Liver (tissue), 9 donors: ENCODE measurements around the gene HEYL. TPM values are rescaled to one million over a fixed set of nuclear protein-coding genes. Genes with fewer than 3 reads are reported as not detected.

Experiments used
- DNase-seq: peaks from one replicate; pipeline ENCODE4 v3.0.0-alpha.2; 2017; ENCODE audit warnings: low spot score
- H3K27ac ChIP-seq, 2 donors: one replicate each; pipeline ENCODE4 v1.7.0; 2013; ENCODE audit warnings: inconsistent platforms in 2 of 2, low read length in 2 of 2, control low read depth in 1 of 2, low read depth in 1 of 2, mild to moderate bottlenecking in 1 of 2
- H3K27me3 ChIP-seq, 4 donors: one replicate each; pipeline versions ENCODE4 v1.6.1 to v1.7.0; 2013; ENCODE audit warnings: low read length in 3 of 4, inconsistent platforms in 1 of 4, mild to moderate bottlenecking in 1 of 4, moderate library complexity in 1 of 4; ENCODE audit not compliant: control insufficient read depth in 4 of 4, insufficient read depth in 4 of 4
- H3K36me3 ChIP-seq, 4 donors: one replicate each; pipeline versions ENCODE4 v1.6.1 to v1.7.0; 2013; ENCODE audit warnings: low read length in 3 of 4, mild to moderate bottlenecking in 3 of 4, low read depth in 1 of 4, moderate library complexity in 1 of 4; ENCODE audit not compliant: control insufficient read depth in 4 of 4, insufficient read depth in 3 of 4
- H3K4me1 ChIP-seq, 4 donors: one replicate each; pipeline versions ENCODE4 v1.6.1 to v1.7.0; 2013; ENCODE audit warnings: low read length in 3 of 4, mild to moderate bottlenecking in 3 of 4, moderate library complexity in 1 of 4; ENCODE audit not compliant: control insufficient read depth in 4 of 4, insufficient read depth in 4 of 4
- H3K4me3 ChIP-seq, 3 donors: one replicate each; pipeline versions ENCODE4 v1.6.1 to v1.7.0; 2013; ENCODE audit warnings: low read length in 3 of 3, control low read depth in 1 of 3, low read depth in 1 of 3, mild to moderate bottlenecking in 1 of 3
- H3K9ac ChIP-seq, 2 donors: one replicate each; pipeline ENCODE4 v1.7.0; 2013; ENCODE audit warnings: low read length in 2 of 2, mild to moderate bottlenecking in 2 of 2, moderate library complexity in 2 of 2, control low read depth in 1 of 2, low read depth in 1 of 2
- H3K9me3 ChIP-seq, 4 donors: one replicate each; pipeline versions ENCODE4 v1.6.1 to v1.7.0; 2013; ENCODE audit warnings: low read length in 3 of 4; ENCODE audit not compliant: control insufficient read depth in 4 of 4
- ATF3 ChIP-seq: IDR thresholded peaks from 2 replicates; pipeline ENCODE4 v1.6.1; 2016; ENCODE audit warnings: antibody characterized with exemption
- EGR1 ChIP-seq, 2 donors: IDR thresholded peaks; 2 replicates each; pipeline ENCODE4 v1.6.1; 2016 to 2018; ENCODE audit warnings: antibody characterized with exemption in 2 of 2, low read depth in 2 of 2
- FOXA1 ChIP-seq: IDR thresholded peaks from 2 replicates; pipeline ENCODE4 v1.6.1; 2016; ENCODE audit warnings: antibody characterized with exemption
- FOXA2 ChIP-seq: IDR thresholded peaks from 2 replicates; pipeline ENCODE4 v1.6.1; 2016; ENCODE audit warnings: antibody characterized with exemption
- GABPA ChIP-seq, 2 donors: IDR thresholded peaks in 1 of 2; conservative IDR thresholded peaks in 1 of 2; 2 replicates each; pipeline ENCODE4 v1.6.1; 2016; ENCODE audit warnings: antibody characterized with exemption in 2 of 2, mild to moderate bottlenecking in 1 of 2, moderate library complexity in 1 of 2
- HNF4A ChIP-seq, 2 donors: conservative IDR thresholded peaks; 2 replicates each; pipeline ENCODE4 v1.6.1; 2016; ENCODE audit warnings: antibody characterized with exemption in 2 of 2, mild to moderate bottlenecking in 2 of 2
- HNF4G ChIP-seq: IDR thresholded peaks from 2 replicates; pipeline ENCODE4 v1.6.1; 2016; ENCODE audit warnings: antibody characterized with exemption
- JUND ChIP-seq, 2 donors: IDR thresholded peaks; 2 replicates each; pipeline ENCODE4 v1.6.1; 2016; ENCODE audit warnings: antibody characterized with exemption in 2 of 2
- NR2F2 ChIP-seq: IDR thresholded peaks from 2 replicates; pipeline ENCODE4 v1.6.1; 2016; ENCODE audit warnings: antibody characterized with exemption
- RAD21 ChIP-seq, 2 donors: IDR thresholded peaks; 2 replicates each; pipeline ENCODE4 v1.6.1; 2016; ENCODE audit warnings: antibody characterized with exemption in 2 of 2, mild to moderate bottlenecking in 2 of 2
- RXRA ChIP-seq, 2 donors: IDR thresholded peaks; 2 replicates each; pipeline ENCODE4 v1.6.1; 2017 to 2018; ENCODE audit warnings: antibody characterized with exemption in 2 of 2, mild to moderate bottlenecking in 1 of 2
- SP1 ChIP-seq: IDR thresholded peaks from 2 replicates; pipeline ENCODE4 v1.6.1; 2018; ENCODE audit warnings: antibody characterized with exemption, mild to moderate bottlenecking
- TAF1 ChIP-seq: conservative IDR thresholded peaks from 2 replicates; pipeline ENCODE4 v1.6.1; 2016; ENCODE audit warnings: antibody characterized with exemption, mild to moderate bottlenecking
- YY1 ChIP-seq: IDR thresholded peaks from 2 replicates; pipeline ENCODE4 v1.6.1; 2016; ENCODE audit warnings: antibody characterized with exemption, mild to moderate bottlenecking
- ZBTB33 ChIP-seq: IDR thresholded peaks from 2 replicates; pipeline ENCODE4 v1.6.1; 2016; ENCODE audit warnings: antibody characterized with exemption
- WGBS: extraction: QIAGEN DNeasy Blood & Tissue Kit; methylation state at CpG from one replicate; pipeline ENCODE4 v1.1.7; 2013; 5-methylcytosine and 5-hydroxymethylcytosine counted together
- polyA plus RNA-seq, 2 donors: library from polyadenylated mRNA; stranded (reverse) in 1 of 2; unstranded in 1 of 2; fragments of 200-250 nt in 1 of 2; fragments of >200 nt in 1 of 2; fragmentation: Nextera tagmentation in 1 of 2; extraction: Ambion mirVana in 1 of 2; gene quantifications; one replicate each; pipeline versions ENCODE4 v1.2.1 to v1.2.3, GENCODE V29; 2013 to 2015
- total RNA-seq, 2 donors: library from RNA; depleted of rRNA; stranded (reverse); fragments of >200 nt; gene quantifications; one replicate each; pipeline ENCODE4 v1.2.3, GENCODE V29; 2014
- TF ChIP-seq, protein P1 (sequence below): IDR thresholded peaks from 2 replicates; pipeline ENCODE4 v1.6.1; 2016; ENCODE audit warnings: antibody characterized with exemption, mild to moderate bottlenecking
- TF ChIP-seq, protein P2 (sequence below): IDR thresholded peaks from 2 replicates; pipeline ENCODE4 v1.6.1; 2016; ENCODE audit warnings: antibody characterized with exemption
- TF ChIP-seq, protein P3 (sequence below): fragments of 150-350 bp; IDR thresholded peaks from 2 replicates; pipeline ENCODE4 v1.5.1; 2017; ENCODE audit warnings: improper control_type of control experiment, low read depth, low read length; ENCODE audit not compliant: missing input control
- donor health status: healthy.
- donor health status: healthy.
- donor health status: healthy.
- donor health status: healthy.
- donor health status: healthy.

The HEYL gene
- total and polyA plus RNA-seq, 4 donors = 0.61 to 1.7 (median 1.2) TPM

- Histone ChIP-seq H3K4me1 (peaks cover 3 to 29% (median 21%) of the 10 kb centered on the region in 4 donors), H3K27me3 (no peaks in the 10 kb centered on the region), H3K27ac (peak overlapping the region; percentile 7 to 88), H3K4me3 (peak overlapping the region; percentile 65 to 99 (median 83)), H3K36me3 (peaks cover 4 to 16% (median 12%) of the 10 kb centered on the region in 4 donors), H3K9me3 (no peaks in the 10 kb centered on the region), H3K9ac (peak overlapping the region; percentile 76 to 85)
- under 1% methylated on average over 87 of the region's 87 CpGs for WGBS
- TF ChIP-seq EGR1 (IDR thresholded peaks at IDR 0.05; ENCODE audit: low read depth in 2 of 2) (no peak), RXRA (IDR thresholded peaks at IDR 0.05) (no peak), FOXA2 (no peak)
- TF ChIP-seq, protein P1, sequence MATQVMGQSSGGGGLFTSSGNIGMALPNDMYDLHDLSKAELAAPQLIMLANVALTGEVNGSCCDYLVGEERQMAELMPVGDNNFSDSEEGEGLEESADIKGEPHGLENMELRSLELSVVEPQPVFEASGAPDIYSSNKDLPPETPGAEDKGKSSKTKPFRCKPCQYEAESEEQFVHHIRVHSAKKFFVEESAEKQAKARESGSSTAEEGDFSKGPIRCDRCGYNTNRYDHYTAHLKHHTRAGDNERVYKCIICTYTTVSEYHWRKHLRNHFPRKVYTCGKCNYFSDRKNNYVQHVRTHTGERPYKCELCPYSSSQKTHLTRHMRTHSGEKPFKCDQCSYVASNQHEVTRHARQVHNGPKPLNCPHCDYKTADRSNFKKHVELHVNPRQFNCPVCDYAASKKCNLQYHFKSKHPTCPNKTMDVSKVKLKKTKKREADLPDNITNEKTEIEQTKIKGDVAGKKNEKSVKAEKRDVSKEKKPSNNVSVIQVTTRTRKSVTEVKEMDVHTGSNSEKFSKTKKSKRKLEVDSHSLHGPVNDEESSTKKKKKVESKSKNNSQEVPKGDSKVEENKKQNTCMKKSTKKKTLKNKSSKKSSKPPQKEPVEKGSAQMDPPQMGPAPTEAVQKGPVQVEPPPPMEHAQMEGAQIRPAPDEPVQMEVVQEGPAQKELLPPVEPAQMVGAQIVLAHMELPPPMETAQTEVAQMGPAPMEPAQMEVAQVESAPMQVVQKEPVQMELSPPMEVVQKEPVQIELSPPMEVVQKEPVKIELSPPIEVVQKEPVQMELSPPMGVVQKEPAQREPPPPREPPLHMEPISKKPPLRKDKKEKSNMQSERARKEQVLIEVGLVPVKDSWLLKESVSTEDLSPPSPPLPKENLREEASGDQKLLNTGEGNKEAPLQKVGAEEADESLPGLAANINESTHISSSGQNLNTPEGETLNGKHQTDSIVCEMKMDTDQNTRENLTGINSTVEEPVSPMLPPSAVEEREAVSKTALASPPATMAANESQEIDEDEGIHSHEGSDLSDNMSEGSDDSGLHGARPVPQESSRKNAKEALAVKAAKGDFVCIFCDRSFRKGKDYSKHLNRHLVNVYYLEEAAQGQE = no peak
- DNase-seq = no peak
Measured at GRCh38 chr1:39576016-39576657, 63.3 kb downstream of the HEYL start.

GRCh38 chr1:39575191-39576015 is 64.0 kb downstream of the HEYL start:
- Histone ChIP-seq H3K9ac (peak overlapping the region; percentile 49 to 75), H3K36me3 (peaks cover 4 to 23% (median 19%) of the 10 kb centered on the region in 4 donors), H3K27ac (peak overlapping the region; percentile 11 to 88), H3K27me3 (no peaks in the 10 kb centered on the region), H3K4me1 (peaks cover 3 to 30% (median 22%) of the 10 kb centered on the region in 4 donors), H3K9me3 (no peaks in the 10 kb centered on the region), H3K4me3 (peak overlapping the region; percentile 65 to 99 (median 83))
- TF ChIP-seq RAD21 (IDR thresholded peaks at IDR 0.05) = no peak
- TF ChIP-seq GABPA (IDR thresholded peaks at IDR 0.05 in 1 of 2, conservative IDR thresholded peaks at IDR 0.05 in 1 of 2) = no peak
- no peak for TF ChIP-seq TAF1
- TF ChIP-seq YY1 = no peak
- TF ChIP-seq FOXA1 = no peak
- TF ChIP-seq, protein P1 = no peak
- TF ChIP-seq HNF4A (conservative IDR thresholded peaks at IDR 0.05) = no peak
- TF ChIP-seq, protein P2, sequence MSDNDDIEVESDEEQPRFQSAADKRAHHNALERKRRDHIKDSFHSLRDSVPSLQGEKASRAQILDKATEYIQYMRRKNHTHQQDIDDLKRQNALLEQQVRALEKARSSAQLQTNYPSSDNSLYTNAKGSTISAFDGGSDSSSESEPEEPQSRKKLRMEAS = no peak
- TF ChIP-seq EGR1 (IDR thresholded peaks at IDR 0.05; ENCODE audit: low read depth in 2 of 2) = no peak
- no peak for TF ChIP-seq NR2F2
- no peak for TF ChIP-seq SP1
- TF ChIP-seq HNF4G = no peak
- TF ChIP-seq ZBTB33 = no peak
- no peak for TF ChIP-seq RXRA (IDR thresholded peaks at IDR 0.05)
- TF ChIP-seq JUND (IDR thresholded peaks at IDR 0.05) = no peak
- TF ChIP-seq ATF3 = no peak
- no peak for TF ChIP-seq FOXA2
- TF ChIP-seq, protein P3, sequence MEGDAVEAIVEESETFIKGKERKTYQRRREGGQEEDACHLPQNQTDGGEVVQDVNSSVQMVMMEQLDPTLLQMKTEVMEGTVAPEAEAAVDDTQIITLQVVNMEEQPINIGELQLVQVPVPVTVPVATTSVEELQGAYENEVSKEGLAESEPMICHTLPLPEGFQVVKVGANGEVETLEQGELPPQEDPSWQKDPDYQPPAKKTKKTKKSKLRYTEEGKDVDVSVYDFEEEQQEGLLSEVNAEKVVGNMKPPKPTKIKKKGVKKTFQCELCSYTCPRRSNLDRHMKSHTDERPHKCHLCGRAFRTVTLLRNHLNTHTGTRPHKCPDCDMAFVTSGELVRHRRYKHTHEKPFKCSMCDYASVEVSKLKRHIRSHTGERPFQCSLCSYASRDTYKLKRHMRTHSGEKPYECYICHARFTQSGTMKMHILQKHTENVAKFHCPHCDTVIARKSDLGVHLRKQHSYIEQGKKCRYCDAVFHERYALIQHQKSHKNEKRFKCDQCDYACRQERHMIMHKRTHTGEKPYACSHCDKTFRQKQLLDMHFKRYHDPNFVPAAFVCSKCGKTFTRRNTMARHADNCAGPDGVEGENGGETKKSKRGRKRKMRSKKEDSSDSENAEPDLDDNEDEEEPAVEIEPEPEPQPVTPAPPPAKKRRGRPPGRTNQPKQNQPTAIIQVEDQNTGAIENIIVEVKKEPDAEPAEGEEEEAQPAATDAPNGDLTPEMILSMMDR = no peak
- DNase-seq = peak; percentile 57
- WGBS = 2% methylated on average over 48 of the region's 48 CpGs
